DND-41 (cell line): ENCODE measurements around the gene RPS6KA1.

ENCODE experiments used
- ATAC-seq: fragments of 200-7000 bp; cut with Tn5 transposase; 3 replicates; pipeline ENCODE4 v1.9.1; 2021; ENCODE audit warnings: low read depth; ENCODE audit not compliant: insufficient read depth
- DNase-seq: peaks from one replicate; pipeline ENCODE4 v3.0.0-alpha.2; 2020
- H2AFZ ChIP-seq: 2 replicates; pipeline ENCODE4 v1.6.0; 2012; ENCODE audit warnings: low read depth, low read length
- H3K27ac ChIP-seq: 2 replicates; pipeline ENCODE4 v1.5.1; 2012; ENCODE audit warnings: low read length, inconsistent platforms
- H3K27me3 ChIP-seq: fragments of 200-600 bp; sonication (generic); 2 replicates; pipeline ENCODE4 v1.6.0; 2012; ENCODE audit warnings: low read length, mild to moderate bottlenecking, inconsistent platforms; ENCODE audit not compliant: insufficient read depth, poor library complexity
- H3K36me3 ChIP-seq: 2 replicates; pipeline ENCODE4 v1.5.1; 2012; ENCODE audit warnings: low read length, inconsistent platforms; ENCODE audit not compliant: insufficient read depth
- H3K4me1 ChIP-seq: 2 replicates; pipeline ENCODE4 v1.5.1; 2012; ENCODE audit warnings: mild to moderate bottlenecking, low read length; ENCODE audit not compliant: insufficient read depth
- H3K4me2 ChIP-seq: 2 replicates; pipeline ENCODE4 v1.6.0; 2012; ENCODE audit warnings: mild to moderate bottlenecking, moderate library complexity, low read length, inconsistent platforms; ENCODE audit not compliant: insufficient read depth
- H3K4me3 ChIP-seq, 2 experiments: fragments of 200-600 bp in 1 of 2; shearing (Covaris generic) in 1 of 2; 2 replicates each; pipeline ENCODE4 v1.5.1; 2012 to 2016; ENCODE audit warnings: inconsistent platforms in 2 of 2, low read length in 2 of 2, mild to moderate bottlenecking in 2 of 2, low read depth in 1 of 2, moderate library complexity in 1 of 2
- H3K79me2 ChIP-seq: 2 replicates; pipeline ENCODE4 v1.6.0; 2012; ENCODE audit warnings: low read length, inconsistent platforms; ENCODE audit not compliant: insufficient read depth
- H3K9ac ChIP-seq: 2 replicates; pipeline ENCODE4 v1.6.0; 2012; ENCODE audit warnings: low read depth, mild to moderate bottlenecking, inconsistent platforms, low read length, moderate library complexity
- H3K9me3 ChIP-seq: 2 replicates; pipeline ENCODE4 v1.5.1; 2012; ENCODE audit warnings: low read length, moderate library complexity, mild to moderate bottlenecking, inconsistent platforms; ENCODE audit not compliant: insufficient read depth, severe bottlenecking
- H4K20me1 ChIP-seq: 2 replicates; pipeline ENCODE4 v1.6.0; 2012; ENCODE audit warnings: low read length; ENCODE audit not compliant: insufficient read depth
- EZH2 ChIP-seq: IDR thresholded peaks from 3 replicates; pipeline ENCODE4 v1.6.1; 2012; ENCODE audit warnings: borderline replicate concordance, low read depth, mild to moderate bottlenecking, moderate library complexity, low read length, inconsistent platforms; ENCODE audit not compliant: severe bottlenecking
- TF ChIP-seq, protein P1 (sequence below): IDR thresholded peaks from 2 replicates; pipeline ENCODE4 v1.5.1; 2012; ENCODE audit warnings: borderline replicate concordance, low read length, moderate library complexity, mild to moderate bottlenecking; ENCODE audit not compliant: poor library complexity, severe bottlenecking; ENCODE audit errors: extremely low read depth

Gene RPS6KA1

DNA sequence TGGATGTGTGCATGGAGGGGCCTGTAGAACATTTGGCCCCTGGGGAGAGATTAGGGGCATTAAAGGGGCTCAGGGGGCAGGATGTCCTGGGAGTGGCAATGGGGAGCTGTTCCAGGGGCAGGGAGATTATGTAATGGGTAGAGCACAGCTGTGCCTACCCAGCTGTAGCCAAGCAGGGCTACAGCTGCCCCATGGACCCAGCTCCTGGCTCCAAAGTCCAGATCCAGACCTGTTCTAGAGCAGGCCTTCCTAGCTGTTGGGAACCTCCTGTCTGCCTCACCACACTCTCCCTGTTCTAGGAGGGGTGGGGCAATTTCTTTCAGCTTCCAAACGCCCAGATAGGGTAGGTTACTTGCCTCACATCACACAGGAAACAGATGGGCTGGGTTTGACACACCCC, 5.6 kb downstream of the RPS6KA1 start:
- H3K4me2 ChIP-seq = no peak overlapping the region
- no peaks in the 10 kb centered on the region for H3K79me2 ChIP-seq
- peaks cover 3% of the 10 kb centered on the region; the same call in 1 of the 2 replicates for H3K36me3 ChIP-seq
- H3K4me1 ChIP-seq = peaks cover 16% of the 10 kb centered on the region
- H3K4me3 ChIP-seq = no peak overlapping the region
- no peaks in the 10 kb centered on the region for H3K9me3 ChIP-seq
- no peaks in the 10 kb centered on the region for H3K27me3 ChIP-seq
- no peak overlapping the region for H2AFZ ChIP-seq
- DNase-seq = no peak
- H4K20me1 ChIP-seq = peaks cover 4% of the 10 kb centered on the region; the same call in 1 of the 2 replicates
- H3K27ac ChIP-seq = no peak overlapping the region
- H3K9ac ChIP-seq = no peak overlapping the region
- TF ChIP-seq EZH2 = no peak
- TF ChIP-seq, protein P1, sequence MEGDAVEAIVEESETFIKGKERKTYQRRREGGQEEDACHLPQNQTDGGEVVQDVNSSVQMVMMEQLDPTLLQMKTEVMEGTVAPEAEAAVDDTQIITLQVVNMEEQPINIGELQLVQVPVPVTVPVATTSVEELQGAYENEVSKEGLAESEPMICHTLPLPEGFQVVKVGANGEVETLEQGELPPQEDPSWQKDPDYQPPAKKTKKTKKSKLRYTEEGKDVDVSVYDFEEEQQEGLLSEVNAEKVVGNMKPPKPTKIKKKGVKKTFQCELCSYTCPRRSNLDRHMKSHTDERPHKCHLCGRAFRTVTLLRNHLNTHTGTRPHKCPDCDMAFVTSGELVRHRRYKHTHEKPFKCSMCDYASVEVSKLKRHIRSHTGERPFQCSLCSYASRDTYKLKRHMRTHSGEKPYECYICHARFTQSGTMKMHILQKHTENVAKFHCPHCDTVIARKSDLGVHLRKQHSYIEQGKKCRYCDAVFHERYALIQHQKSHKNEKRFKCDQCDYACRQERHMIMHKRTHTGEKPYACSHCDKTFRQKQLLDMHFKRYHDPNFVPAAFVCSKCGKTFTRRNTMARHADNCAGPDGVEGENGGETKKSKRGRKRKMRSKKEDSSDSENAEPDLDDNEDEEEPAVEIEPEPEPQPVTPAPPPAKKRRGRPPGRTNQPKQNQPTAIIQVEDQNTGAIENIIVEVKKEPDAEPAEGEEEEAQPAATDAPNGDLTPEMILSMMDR = no peak
- no peak for ATAC-seq

DNA sequence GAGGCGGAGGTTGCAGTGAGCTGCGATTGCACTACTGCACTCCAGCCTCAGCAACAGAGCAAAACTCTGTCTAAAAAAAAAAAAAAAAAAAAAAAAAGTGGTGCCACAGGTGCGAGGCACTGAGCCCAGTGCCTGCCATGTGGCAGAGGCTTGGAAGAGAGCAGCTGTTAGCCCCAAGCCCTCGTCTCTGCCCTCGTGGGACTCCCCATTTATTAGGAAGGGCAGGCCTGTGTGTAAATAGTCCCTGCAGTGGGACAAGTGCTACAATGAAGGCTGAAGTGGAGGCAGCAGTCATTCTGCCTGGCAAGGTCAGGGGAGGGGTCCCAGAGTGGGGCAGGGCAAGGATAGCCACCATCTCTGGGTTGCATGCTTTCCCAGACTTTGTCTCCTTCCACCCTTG, 6.5 kb downstream of the RPS6KA1 start:
- no peak overlapping the region for H3K4me3 ChIP-seq
- H4K20me1 ChIP-seq = peaks cover 1% of the 10 kb centered on the region; the same call in 1 of the 2 replicates
- H3K79me2 ChIP-seq = no peaks in the 10 kb centered on the region
- H3K4me1 ChIP-seq = peaks cover 8% of the 10 kb centered on the region
- TF ChIP-seq, protein P1 = no peak
- no peak for TF ChIP-seq EZH2
- no peak overlapping the region for H3K4me2 ChIP-seq
- no peak overlapping the region for H3K9ac ChIP-seq
- H2AFZ ChIP-seq = no peak overlapping the region
- H3K27me3 ChIP-seq = no peaks in the 10 kb centered on the region
- H3K9me3 ChIP-seq = no peaks in the 10 kb centered on the region
- no peak overlapping the region for H3K27ac ChIP-seq
- ATAC-seq (no peak), DNase-seq (no peak)
- H3K36me3 ChIP-seq = peaks cover 3% of the 10 kb centered on the region; the same call in 1 of the 2 replicates

DNA sequence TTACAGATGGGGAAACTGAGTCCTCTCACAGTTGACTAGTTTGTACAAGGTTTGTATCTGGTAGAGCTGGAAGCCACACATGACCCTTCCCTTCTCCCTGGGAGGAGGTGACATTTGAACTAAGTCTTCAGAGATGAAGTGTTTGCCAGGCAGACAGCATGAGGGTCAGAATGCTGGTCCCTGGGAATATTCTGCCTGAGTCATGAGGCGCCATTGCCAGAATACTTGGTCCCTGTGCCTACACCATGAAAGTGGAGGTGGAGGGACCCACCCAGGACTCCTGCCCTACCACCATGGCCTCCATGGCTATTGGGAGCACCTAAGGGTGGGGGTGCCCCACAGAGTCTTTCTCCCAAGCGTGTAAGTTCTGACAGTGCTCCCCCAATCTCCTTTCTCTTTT, 7.0 kb downstream of the RPS6KA1 start:
- Histone ChIP-seq H3K27ac (no peak overlapping the region), H3K4me1 (peaks cover 8% of the 10 kb centered on the region), H3K9me3 (no peaks in the 10 kb centered on the region), H2AFZ (no peak overlapping the region), H3K4me3 (no peak overlapping the region), H4K20me1 (no peaks in the 10 kb centered on the region; the same call in 1 of the 2 replicates), H3K36me3 (peaks cover 3% of the 10 kb centered on the region; the same call in 1 of the 2 replicates), H3K4me2 (no peak overlapping the region), H3K9ac (no peak overlapping the region), H3K27me3 (no peaks in the 10 kb centered on the region), H3K79me2 (no peaks in the 10 kb centered on the region)
- TF ChIP-seq, protein P1 = no peak
- TF ChIP-seq EZH2 = no peak
- ATAC-seq (no peak), DNase-seq (no peak)
